ENCODE results near the gene AFF3.

DNA sequence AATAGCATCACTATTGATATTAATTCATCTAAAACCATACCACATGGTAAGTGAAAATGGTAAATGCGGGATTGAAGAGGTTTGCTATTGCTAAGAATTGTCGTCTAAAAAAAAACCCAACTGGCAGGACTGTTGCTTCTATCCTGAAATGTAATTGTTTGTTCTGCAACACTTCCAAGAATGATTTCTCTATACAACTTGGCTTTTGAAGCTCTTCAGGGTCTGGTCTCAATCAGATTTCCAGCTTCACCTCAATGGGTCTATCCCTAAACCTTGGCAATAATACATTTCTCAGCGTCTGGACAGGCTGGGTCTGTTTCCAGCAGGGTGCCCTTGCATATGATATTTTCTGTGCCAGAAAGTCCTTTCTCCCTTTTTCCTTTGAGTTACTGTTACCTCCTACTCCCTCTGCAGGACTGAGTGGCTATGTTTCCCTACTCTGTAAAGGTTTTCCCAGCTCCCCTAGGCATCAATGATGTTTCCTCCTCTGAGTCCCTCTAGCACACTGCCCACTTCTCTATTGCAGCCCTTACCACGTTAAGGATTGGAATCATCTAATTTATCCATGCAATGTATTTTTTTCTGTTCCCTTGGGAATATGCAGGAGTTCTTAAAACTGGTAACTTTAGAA, 534.4 kb downstream of the AFF3 start:
- TF ChIP-seq, protein P1, sequence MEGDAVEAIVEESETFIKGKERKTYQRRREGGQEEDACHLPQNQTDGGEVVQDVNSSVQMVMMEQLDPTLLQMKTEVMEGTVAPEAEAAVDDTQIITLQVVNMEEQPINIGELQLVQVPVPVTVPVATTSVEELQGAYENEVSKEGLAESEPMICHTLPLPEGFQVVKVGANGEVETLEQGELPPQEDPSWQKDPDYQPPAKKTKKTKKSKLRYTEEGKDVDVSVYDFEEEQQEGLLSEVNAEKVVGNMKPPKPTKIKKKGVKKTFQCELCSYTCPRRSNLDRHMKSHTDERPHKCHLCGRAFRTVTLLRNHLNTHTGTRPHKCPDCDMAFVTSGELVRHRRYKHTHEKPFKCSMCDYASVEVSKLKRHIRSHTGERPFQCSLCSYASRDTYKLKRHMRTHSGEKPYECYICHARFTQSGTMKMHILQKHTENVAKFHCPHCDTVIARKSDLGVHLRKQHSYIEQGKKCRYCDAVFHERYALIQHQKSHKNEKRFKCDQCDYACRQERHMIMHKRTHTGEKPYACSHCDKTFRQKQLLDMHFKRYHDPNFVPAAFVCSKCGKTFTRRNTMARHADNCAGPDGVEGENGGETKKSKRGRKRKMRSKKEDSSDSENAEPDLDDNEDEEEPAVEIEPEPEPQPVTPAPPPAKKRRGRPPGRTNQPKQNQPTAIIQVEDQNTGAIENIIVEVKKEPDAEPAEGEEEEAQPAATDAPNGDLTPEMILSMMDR (IDR thresholded peaks at IDR 0.05; ENCODE audit: low read depth, low read length) = no peak
- TF ChIP-seq EZH2phosphoT487 (IDR thresholded peaks at IDR 0.05; ENCODE audit: low read depth) = no peak
